Gastroesophageal sphincter (tissue), 4 donors: ENCODE data around the gene RDH11. TPM values are rescaled to one million over a fixed set of nuclear protein-coding genes. Genes with fewer than 3 reads are reported as not detected.
"Not testable (repeated sequence)": the region's sequence is repeated elsewhere in the genome, so short reads cannot be mapped to it uniquely, and the experiment has no call there.

Experiments
- ATAC-seq: fragments of 150-250 bp; one replicate; pipeline ENCODE4 v1.9.1; 2016; ENCODE audit warnings: mild to moderate bottlenecking, moderate library complexity
- H3K27ac ChIP-seq, 4 donors: fragments of 200-600 bp; sonication (generic) in 3 of 4; 1 replicate in 3 of 4; 2 replicates in 1 of 4; pipeline ENCODE4 v1.5.1; 2016 to 2019
- H3K27me3 ChIP-seq: fragments of 200-600 bp; sonication (generic); one replicate; pipeline ENCODE4 v1.5.1; 2019
- H3K36me3 ChIP-seq, 2 donors: fragments of 200-600 bp; sonication (generic); one replicate each; pipeline ENCODE4 v1.5.1; 2019; ENCODE audit warnings: control low read depth in 1 of 2
- H3K4me1 ChIP-seq, 3 donors: fragments of 200-600 bp; sonication (generic); 1 replicate in 2 of 3; 2 replicates in 1 of 3; pipeline ENCODE4 v1.5.1; 2016 to 2019; ENCODE audit warnings: control low read depth in 2 of 3
- H3K4me3 ChIP-seq, 2 donors: fragments of 200-600 bp; sonication (generic); one replicate each; pipeline ENCODE4 v1.5.1; 2019; ENCODE audit warnings: mild to moderate bottlenecking in 1 of 2, moderate library complexity in 1 of 2
- H3K9me3 ChIP-seq, 3 donors: fragments of 200-600 bp; sonication (generic); one replicate each; pipeline ENCODE4 v1.5.1; 2017 to 2019; ENCODE audit warnings: control low read depth in 2 of 3
- EP300 ChIP-seq: sonication (generic); formaldehyde crosslinking; IDR thresholded peaks from one replicate; pipeline ENCODE4 v1.6.1; 2017; ENCODE audit warnings: antibody characterized with exemption, mild to moderate bottlenecking
- POLR2A ChIP-seq, 2 donors: fragments of 450-650 bp; IDR thresholded peaks; one replicate each; pipeline ENCODE4 v1.6.1; 2017; ENCODE audit warnings: antibody characterized with exemption in 2 of 2, mild to moderate bottlenecking in 2 of 2, moderate library complexity in 1 of 2
- POLR2AphosphoS5 ChIP-seq: sonication (generic); formaldehyde crosslinking; IDR thresholded peaks from one replicate; pipeline ENCODE4 v1.6.1; 2017; ENCODE audit warnings: antibody characterized with exemption
- WGBS, 2 donors: methylation state at CpG; one replicate each; pipeline ENCODE4 v1.1.5; 2018; ENCODE audit warnings: low coverage in 1 of 2; 5-methylcytosine and 5-hydroxymethylcytosine counted together
- total RNA-seq, 4 donors: library from RNA; depleted of rRNA; stranded (reverse); fragments of >200 nt; gene quantifications; one replicate each; pipeline ENCODE4 v1.1.0, GENCODE V29; 2016
- TF ChIP-seq, protein P1 (sequence below), 4 experiments: fragments of 200-600 bp in 2 of 4; fragments of 450-650 bp in 2 of 4; sonication (generic) in 1 of 4; IDR thresholded peaks; one replicate each; pipeline ENCODE4 v1.5.1; 2017 to 2019; ENCODE audit warnings: antibody characterized with exemption in 4 of 4, mild to moderate bottlenecking in 2 of 4, moderate library complexity in 2 of 4

RDH11 gene
- total RNA-seq, 4 donors from 2014 or later: 38.5 to 42.5 (median 41.4) TPM

DNA sequence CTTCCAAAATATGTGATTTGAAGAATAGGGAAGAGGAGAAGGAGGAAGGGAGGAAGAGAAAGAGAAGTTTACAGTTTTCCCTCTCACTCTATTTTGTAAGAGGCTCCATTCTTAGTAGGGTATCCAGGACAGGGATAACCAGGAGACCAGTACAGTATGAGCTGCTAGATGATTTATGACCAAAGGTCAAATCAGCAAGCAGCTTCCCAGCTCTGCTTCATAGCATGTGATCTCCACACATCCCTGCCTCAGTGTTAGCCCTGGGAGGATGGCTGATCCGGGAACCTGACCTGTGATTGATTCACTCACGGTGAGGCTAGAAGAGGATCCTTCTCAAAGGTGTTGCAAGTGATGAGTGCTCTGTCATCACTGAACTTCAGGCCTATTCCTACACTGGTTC lies 22.7 kb upstream of the RDH11 start:
- Histone ChIP-seq H3K4me3 (no peak overlapping the region), H3K27me3 (no peaks in the 10 kb centered on the region), H3K9me3 (no peaks in the 10 kb centered on the region), H3K27ac (no peak overlapping the region), H3K4me1 (peaks cover 0 to 11% (median 9%) of the 10 kb centered on the region in 3 donors), H3K36me3 (no peaks in the 10 kb centered on the region)
- TF ChIP-seq, protein P1, sequence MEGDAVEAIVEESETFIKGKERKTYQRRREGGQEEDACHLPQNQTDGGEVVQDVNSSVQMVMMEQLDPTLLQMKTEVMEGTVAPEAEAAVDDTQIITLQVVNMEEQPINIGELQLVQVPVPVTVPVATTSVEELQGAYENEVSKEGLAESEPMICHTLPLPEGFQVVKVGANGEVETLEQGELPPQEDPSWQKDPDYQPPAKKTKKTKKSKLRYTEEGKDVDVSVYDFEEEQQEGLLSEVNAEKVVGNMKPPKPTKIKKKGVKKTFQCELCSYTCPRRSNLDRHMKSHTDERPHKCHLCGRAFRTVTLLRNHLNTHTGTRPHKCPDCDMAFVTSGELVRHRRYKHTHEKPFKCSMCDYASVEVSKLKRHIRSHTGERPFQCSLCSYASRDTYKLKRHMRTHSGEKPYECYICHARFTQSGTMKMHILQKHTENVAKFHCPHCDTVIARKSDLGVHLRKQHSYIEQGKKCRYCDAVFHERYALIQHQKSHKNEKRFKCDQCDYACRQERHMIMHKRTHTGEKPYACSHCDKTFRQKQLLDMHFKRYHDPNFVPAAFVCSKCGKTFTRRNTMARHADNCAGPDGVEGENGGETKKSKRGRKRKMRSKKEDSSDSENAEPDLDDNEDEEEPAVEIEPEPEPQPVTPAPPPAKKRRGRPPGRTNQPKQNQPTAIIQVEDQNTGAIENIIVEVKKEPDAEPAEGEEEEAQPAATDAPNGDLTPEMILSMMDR (IDR thresholded peaks at IDR 0.05): no peak
- TF ChIP-seq POLR2AphosphoS5 (no peak), POLR2A (IDR thresholded peaks at IDR 0.05) (no peak)
- no peak for ATAC-seq
- WGBS, 2 donors: 45 to 53% methylated on average over 2 of the region's 2 CpGs

DNA sequence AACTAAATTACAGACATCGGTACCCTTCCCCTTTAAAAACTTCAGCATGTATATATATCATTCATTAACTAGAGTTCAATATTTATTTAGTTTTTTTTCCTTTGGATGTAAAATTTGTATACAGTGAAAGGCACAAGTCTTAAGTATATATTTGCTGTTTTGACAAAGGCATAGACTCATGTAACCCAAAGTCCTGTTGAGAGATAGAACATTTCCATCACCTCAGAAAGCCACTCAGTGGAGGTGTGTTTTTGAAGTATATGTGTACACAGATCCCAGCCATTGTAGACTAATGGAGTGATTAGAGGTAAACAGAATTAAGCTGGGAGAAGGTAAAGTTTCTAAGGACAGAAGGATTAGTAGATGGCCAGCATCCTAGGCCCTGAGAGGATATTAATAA lies 21.5 kb upstream of the RDH11 start:
- Histone ChIP-seq H3K36me3 (no peaks in the 10 kb centered on the region), H3K4me1 (peaks cover 0 to 2% (median 2%) of the 10 kb centered on the region in 3 donors), H3K27me3 (no peaks in the 10 kb centered on the region), H3K27ac (no peak overlapping the region), H3K9me3 (no peaks in the 10 kb centered on the region), H3K4me3 (no peak overlapping the region)
- TF ChIP-seq, protein P1 (IDR thresholded peaks at IDR 0.05): no peak
- TF ChIP-seq POLR2AphosphoS5: no peak
- no peak for TF ChIP-seq POLR2A (IDR thresholded peaks at IDR 0.05)
- no peak for TF ChIP-seq EP300
- WGBS, 2 donors: 88 to 100% methylated on average over 1 of the region's 1 CpG
- no peak for ATAC-seq

GRCh38 chr14:67710209-67710608 lies 14.6 kb upstream of the RDH11 start:
- no peaks in the 10 kb centered on the region for H3K9me3 ChIP-seq
- no peaks in the 10 kb centered on the region for H3K36me3 ChIP-seq
- WGBS, 2 donors: 83 to 100% methylated on average over 1 to 2 of the region's 2 CpGs
- H3K27ac ChIP-seq: no peak overlapping the region
- H3K4me3 ChIP-seq: no peak overlapping the region
- TF ChIP-seq POLR2A (IDR thresholded peaks at IDR 0.05): no peak
- no peak for TF ChIP-seq EP300
- no peak for TF ChIP-seq POLR2AphosphoS5
- TF ChIP-seq, protein P1 (IDR thresholded peaks at IDR 0.05): no peak
- H3K27me3 ChIP-seq: no peaks in the 10 kb centered on the region
- H3K4me1 ChIP-seq: no peaks in the 10 kb centered on the region
- ATAC-seq: no peak

- 57 to 85% methylated on average over 1 of the region's 1 CpG for WGBS, 2 donors
These were observed 14.2 kb upstream of the RDH11 start for GRCh38 chr14:67709796-67710195.

DNA sequence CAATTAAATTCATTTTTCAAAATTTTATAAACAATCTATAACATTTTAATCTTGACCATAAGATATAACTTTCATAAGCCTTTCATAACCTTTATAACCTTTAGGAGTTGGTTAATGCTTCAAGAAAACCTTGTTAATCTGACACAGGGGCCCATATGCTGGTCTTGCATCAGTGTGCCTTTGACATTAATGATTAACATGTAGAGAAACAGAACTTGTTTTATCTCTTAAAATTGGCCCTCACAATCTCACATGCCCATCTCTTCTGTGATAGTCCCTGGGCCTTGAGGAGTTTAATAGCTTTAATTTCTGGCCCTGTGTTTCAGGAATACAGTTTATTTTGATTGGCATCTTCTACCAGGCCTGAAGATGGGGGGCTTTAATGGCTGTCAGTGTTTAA lies 13.8 kb upstream of the RDH11 start:
- not testable (repeated sequence) for H3K27ac ChIP-seq, H3K9me3 ChIP-seq, H3K36me3 ChIP-seq, H3K4me1 ChIP-seq, H3K4me3 ChIP-seq, H3K27me3 ChIP-seq, ATAC-seq

More at GRCh38 chr14:67709796-67710195, 14.2 kb upstream of the RDH11 start:
- not testable (repeated sequence) for ATAC-seq, H3K4me1 ChIP-seq, H3K4me3 ChIP-seq, H3K27me3 ChIP-seq, H3K27ac ChIP-seq, H3K9me3 ChIP-seq, H3K36me3 ChIP-seq

- no peaks in the 10 kb centered on the region for H3K27me3 ChIP-seq
- 61 to 65% methylated on average over 3 of the region's 3 CpGs for WGBS, 2 donors
- H3K27ac ChIP-seq: no peak overlapping the region
- no peak overlapping the region for H3K4me3 ChIP-seq
- H3K36me3 ChIP-seq: no peaks in the 10 kb centered on the region
- no peak for ATAC-seq
- no peaks in the 10 kb centered on the region for H3K9me3 ChIP-seq
- no peaks in the 10 kb centered on the region for H3K4me1 ChIP-seq
- TF ChIP-seq POLR2AphosphoS5: no peak
- TF ChIP-seq, protein P1 (IDR thresholded peaks at IDR 0.05): no peak
These were observed 9.6 kb upstream of the RDH11 start for GRCh38 chr14:67705211-67705610.
